Activated T-helper 17 cell treated with anti-CD3 and anti-CD28 coated beads, Interleukin-2, amount 50 U/mL, for 72 hours (primary cell): ENCODE results near the gene RXRA. TPM values are rescaled to one million over a fixed set of nuclear protein-coding genes. Genes with fewer than 3 reads are reported as not detected.

Experiments
- ATAC-seq: fragments of 150-1000 bp; cut with Tn5 transposase; replicated peaks from 2 replicates; pipeline ENCODE4 v1.10.0; 2021; ENCODE audit warnings: mild to moderate bottlenecking, moderate library complexity
- H3K27ac Mint-ChIP-seq: one replicate; pipeline ENCODE4 v1.8.0; 2022; ENCODE audit warnings: mixed read lengths
- H3K27me3 Mint-ChIP-seq: one replicate; pipeline ENCODE4 v1.8.0; 2022; ENCODE audit warnings: mixed read lengths
- H3K36me3 Mint-ChIP-seq: one replicate; pipeline ENCODE4 v1.8.0; 2022; ENCODE audit warnings: low read depth, mild to moderate bottlenecking, mixed read lengths
- H3K4me1 Mint-ChIP-seq: one replicate; pipeline ENCODE4 v1.8.0; 2022; ENCODE audit warnings: mixed read lengths
- H3K4me3 Mint-ChIP-seq: one replicate; pipeline ENCODE4 v1.8.0; 2022; ENCODE audit warnings: mild to moderate bottlenecking, mixed read lengths
- H3K9me3 Mint-ChIP-seq: one replicate; pipeline ENCODE4 v1.8.0; 2022; ENCODE audit warnings: mixed read lengths
- total RNA-seq, 2 donors: library from RNA; stranded (reverse); gene quantifications; one replicate each; pipeline ENCODE4 v1.2.3, GENCODE V29; 2022

Gene RXRA
- total RNA-seq, 2 donors from 2014 or later: 4.2 to 41.6 TPM

- Mint-ChIP-seq H3K9me3 (no peaks in the 10 kb centered on the region), H3K27ac (no peak overlapping the region), H3K36me3 (no peaks in the 10 kb centered on the region), H3K4me1 (no peaks in the 10 kb centered on the region), H3K27me3 (no peaks in the 10 kb centered on the region), H3K4me3 (no peak overlapping the region)
- ATAC-seq: no peak
These were observed 158.2 kb downstream of the RXRA start for GRCh38 chr9:134484479-134484878.

- no peak overlapping the region for H3K27ac Mint-ChIP-seq
- H3K4me3 Mint-ChIP-seq: no peak overlapping the region
- no peaks in the 10 kb centered on the region for H3K4me1 Mint-ChIP-seq
- ATAC-seq: no peak
- no peaks in the 10 kb centered on the region for H3K27me3 Mint-ChIP-seq
- H3K9me3 Mint-ChIP-seq: no peaks in the 10 kb centered on the region
- no peaks in the 10 kb centered on the region for H3K36me3 Mint-ChIP-seq
These were observed 159.4 kb downstream of the RXRA start for GRCh38 chr9:134485653-134486052.

- H3K4me3 Mint-ChIP-seq: no peak overlapping the region
- H3K4me1 Mint-ChIP-seq: no peaks in the 10 kb centered on the region
- H3K27me3 Mint-ChIP-seq: peaks cover under 1% of the 10 kb centered on the region
- ATAC-seq: no peak
- H3K27ac Mint-ChIP-seq: no peak overlapping the region
- no peaks in the 10 kb centered on the region for H3K36me3 Mint-ChIP-seq
- H3K9me3 Mint-ChIP-seq: no peaks in the 10 kb centered on the region
These were observed 159.9 kb downstream of the RXRA start for GRCh38 chr9:134486143-134486591.

GRCh38 chr9:134486596-134486995, 160.3 kb downstream of the RXRA start:
- Mint-ChIP-seq H3K4me3 (no peak overlapping the region), H3K36me3 (no peaks in the 10 kb centered on the region), H3K27ac (no peak overlapping the region), H3K4me1 (no peaks in the 10 kb centered on the region), H3K27me3 (peaks cover 4% of the 10 kb centered on the region), H3K9me3 (no peaks in the 10 kb centered on the region)
- ATAC-seq: no peak

Other genes starting within 250 kb of the RXRA start
- 10 to 100 TPM; 26.7 to 48.1 TPM for gene WDR5, start 190.4 kb upstream of the RXRA start, total RNA-seq
- gene RNU6ATAC, start 161.9 kb upstream of the RXRA start, total RNA-seq: 10 to 100 TPM; 58.0 to 86.0 TPM